Mucosa of descending colon (tissue), 3 donors: Measurements from ENCODE around the gene CDC25B. TPM values are rescaled to one million over a fixed set of nuclear protein-coding genes. Genes with fewer than 3 reads are reported as not detected.

Experiments
- ATAC-seq: fragments of 200-7000 bp; cut with Tn5 transposase; one replicate; pipeline ENCODE4 v1.9.1; 2020; ENCODE audit warnings: mild to moderate bottlenecking, moderate library complexity
- DNase-seq, 3 donors: peaks; one replicate each; pipeline ENCODE4 v3.0.0-alpha.2; 2020
- H3K36me3 ChIP-seq: fragments of 200-600 bp; one replicate; pipeline ENCODE4 v1.8.0; 2021; ENCODE audit warnings: low read depth, mild to moderate bottlenecking
- H3K4me1 ChIP-seq: fragments of 200-600 bp; one replicate; pipeline ENCODE4 v1.8.0; 2021; ENCODE audit warnings: low read depth, mild to moderate bottlenecking
- H3K4me3 ChIP-seq: fragments of 200-600 bp; one replicate; pipeline ENCODE4 v1.8.0; 2021; ENCODE audit warnings: mild to moderate bottlenecking
- H3K9me3 ChIP-seq: fragments of 200-600 bp; one replicate; pipeline ENCODE4 v1.8.0; 2021; ENCODE audit warnings: mild to moderate bottlenecking
- CTCF ChIP-seq: fragments of 200-600 bp; IDR thresholded peaks from one replicate; pipeline ENCODE4 v1.8.0; 2022; ENCODE audit warnings: antibody characterized with exemption, mild to moderate bottlenecking
- intact Hi-C, 2 donors: fragments of 100-400 bp; cut with DNase I in 1 of 2; cut with micrococcal nuclease in 1 of 2; formaldehyde crosslinking; loops; one replicate each; pipeline versions ENCODE4 v1.11.0 to v1.11.1; 2022; cut with DNase I, micrococcal nuclease
- total RNA-seq, 3 donors: library from RNA; stranded (reverse); fragmentation: NEBNext Ultra II Directional in 2 of 3; extraction: Animal tissue kit (Norgen Biotek cat#: 25700) in 2 of 3; gene quantifications; one replicate each; pipeline versions ENCODE4 v1.2.1 to v1.2.4, GENCODE V29; 2021 to 2023
- donor health status: DM: no; HTN: no; CAD: no; lungs with moderate emphysema.
- donor health status: DM: no; HTN: no; CAD: no.
- donor health status: DM: no; HTN: yes; CAD: no.

CDC25B gene
- total RNA-seq, 3 donors from 2014 or later: 12.2 to 52.0 (median 38.4) TPM

- DNase-seq (no peak), ATAC-seq (no peak)
- Histone ChIP-seq H3K4me1 (peaks cover 48% of the 10 kb centered on the region), H3K9me3 (no peaks in the 10 kb centered on the region), H3K4me3 (no peak overlapping the region), H3K36me3 (peaks cover 3% of the 10 kb centered on the region)
- intact Hi-C loops: no loop called here
- no peak for TF ChIP-seq CTCF
These were observed 17.1 kb downstream of the CDC25B start for GRCh38 chr20:3812975-3813847.

GRCh38 chr20:3813848-3814581 is 17.9 kb downstream of the CDC25B start:
- no peak for ATAC-seq
- DNase-seq: no peak

GRCh38 chr20:3814928-3815495 is 18.9 kb downstream of the CDC25B start:
- Histone ChIP-seq H3K4me1 (peaks cover 43% of the 10 kb centered on the region), H3K36me3 (peaks cover 3% of the 10 kb centered on the region), H3K9me3 (no peaks in the 10 kb centered on the region), H3K4me3 (no peak overlapping the region)
- no peak for DNase-seq
- ATAC-seq: no peak
- no peak for TF ChIP-seq CTCF
- intact Hi-C loops: no loop called here

More at GRCh38 chr20:3813848-3814581, 17.9 kb downstream of the CDC25B start:
- H3K4me3 ChIP-seq: no peak overlapping the region
- no peaks in the 10 kb centered on the region for H3K9me3 ChIP-seq
- H3K4me1 ChIP-seq: peaks cover 47% of the 10 kb centered on the region
- peaks cover 3% of the 10 kb centered on the region for H3K36me3 ChIP-seq
- TF ChIP-seq CTCF: no peak
- intact Hi-C loops: no loop called here

- intact Hi-C loops: no loop called here
- ATAC-seq: no peak
- TF ChIP-seq CTCF: no peak
- DNase-seq: no peak
- no peaks in the 10 kb centered on the region for H3K9me3 ChIP-seq
- H3K4me1 ChIP-seq: peaks cover 37% of the 10 kb centered on the region
- peaks cover 3% of the 10 kb centered on the region for H3K36me3 ChIP-seq
- no peak overlapping the region for H3K4me3 ChIP-seq
These were observed 19.7 kb downstream of the CDC25B start for GRCh38 chr20:3815703-3816315.
